Measurements from ENCODE around the gene PTPRM.

Gene PTPRM

GRCh38 chr18:8241731-8242130 is 674.6 kb downstream of the PTPRM start:
- H3K4me3 ChIP-seq (ENCODE audit: low read length in 2 of 2), result no peak overlapping the region
- no peaks in the 10 kb centered on the region for H3K36me3 ChIP-seq (ENCODE audit: control insufficient read depth in 2 of 2, insufficient read depth in 2 of 2, low read length in 2 of 2)
- no peaks in the 10 kb centered on the region for H3K4me1 ChIP-seq (ENCODE audit: control insufficient read depth in 2 of 2, insufficient read depth in 2 of 2, low read length in 2 of 2)
- no peaks in the 10 kb centered on the region for H3K9me3 ChIP-seq (ENCODE audit: control insufficient read depth in 2 of 2, low read length in 2 of 2)
- no peaks in the 10 kb centered on the region for H3K27me3 ChIP-seq (ENCODE audit: control insufficient read depth in 2 of 2, insufficient read depth in 2 of 2, low read length in 2 of 2)
- H3K27ac ChIP-seq (ENCODE audit: low read depth in 2 of 2, low read length in 2 of 2), result no peak overlapping the region
- no peak overlapping the region for H3K9ac ChIP-seq (ENCODE audit: low read depth in 1 of 2, low read length in 2 of 2)

GRCh38 chr18:8242151-8242696 is 675.1 kb downstream of the PTPRM start:
- H3K4me1 ChIP-seq (ENCODE audit: control insufficient read depth in 2 of 2, insufficient read depth in 2 of 2, low read length in 2 of 2), result no peaks in the 10 kb centered on the region
- H3K4me3 ChIP-seq (ENCODE audit: low read length in 2 of 2), result no peak overlapping the region
- H3K27ac ChIP-seq (ENCODE audit: low read depth in 2 of 2, low read length in 2 of 2), result no peak overlapping the region
- H3K27me3 ChIP-seq (ENCODE audit: control insufficient read depth in 2 of 2, insufficient read depth in 2 of 2, low read length in 2 of 2), result no peaks in the 10 kb centered on the region
- H3K9ac ChIP-seq (ENCODE audit: low read depth in 1 of 2, low read length in 2 of 2), result no peak overlapping the region
- H3K9me3 ChIP-seq (ENCODE audit: control insufficient read depth in 2 of 2, low read length in 2 of 2), result no peaks in the 10 kb centered on the region
- H3K36me3 ChIP-seq (ENCODE audit: control insufficient read depth in 2 of 2, insufficient read depth in 2 of 2, low read length in 2 of 2), result no peaks in the 10 kb centered on the region

- H3K4me1 ChIP-seq (ENCODE audit: control insufficient read depth in 2 of 2, insufficient read depth in 2 of 2, low read length in 2 of 2), result no peaks in the 10 kb centered on the region
- H3K27me3 ChIP-seq (ENCODE audit: control insufficient read depth in 2 of 2, insufficient read depth in 2 of 2, low read length in 2 of 2), result no peaks in the 10 kb centered on the region
- no peak overlapping the region for H3K4me3 ChIP-seq (ENCODE audit: low read length in 2 of 2)
- no peak overlapping the region for H3K27ac ChIP-seq (ENCODE audit: low read depth in 2 of 2, low read length in 2 of 2)
- H3K36me3 ChIP-seq (ENCODE audit: control insufficient read depth in 2 of 2, insufficient read depth in 2 of 2, low read length in 2 of 2), result no peaks in the 10 kb centered on the region
- H3K9ac ChIP-seq (ENCODE audit: low read depth in 1 of 2, low read length in 2 of 2), result no peak overlapping the region
- no peaks in the 10 kb centered on the region for H3K9me3 ChIP-seq (ENCODE audit: control insufficient read depth in 2 of 2, low read length in 2 of 2)
Observed at GRCh38 chr18:8247700-8248099, 680.6 kb downstream of the PTPRM start.

- H3K4me1 ChIP-seq (ENCODE audit: control insufficient read depth in 2 of 2, insufficient read depth in 2 of 2, low read length in 2 of 2), result no peaks in the 10 kb centered on the region
- no peaks in the 10 kb centered on the region for H3K36me3 ChIP-seq (ENCODE audit: control insufficient read depth in 2 of 2, insufficient read depth in 2 of 2, low read length in 2 of 2)
- no peak overlapping the region for H3K27ac ChIP-seq (ENCODE audit: low read depth in 2 of 2, low read length in 2 of 2)
- no peaks in the 10 kb centered on the region for H3K9me3 ChIP-seq (ENCODE audit: control insufficient read depth in 2 of 2, low read length in 2 of 2)
- no peak overlapping the region for H3K9ac ChIP-seq (ENCODE audit: low read depth in 1 of 2, low read length in 2 of 2)
- no peaks in the 10 kb centered on the region for H3K27me3 ChIP-seq (ENCODE audit: control insufficient read depth in 2 of 2, insufficient read depth in 2 of 2, low read length in 2 of 2)
- no peak overlapping the region for H3K4me3 ChIP-seq (ENCODE audit: low read length in 2 of 2)
Observed at GRCh38 chr18:8248576-8248975, 681.5 kb downstream of the PTPRM start.

GRCh38 chr18:8249811-8250210 is 682.7 kb downstream of the PTPRM start:
- no peak overlapping the region for H3K4me3 ChIP-seq (ENCODE audit: low read length in 2 of 2)
- H3K27me3 ChIP-seq (ENCODE audit: control insufficient read depth in 2 of 2, insufficient read depth in 2 of 2, low read length in 2 of 2), result no peaks in the 10 kb centered on the region
- H3K4me1 ChIP-seq (ENCODE audit: control insufficient read depth in 2 of 2, insufficient read depth in 2 of 2, low read length in 2 of 2), result no peaks in the 10 kb centered on the region
- H3K9me3 ChIP-seq (ENCODE audit: control insufficient read depth in 2 of 2, low read length in 2 of 2), result no peaks in the 10 kb centered on the region
- H3K27ac ChIP-seq (ENCODE audit: low read depth in 2 of 2, low read length in 2 of 2), result no peak overlapping the region
- H3K36me3 ChIP-seq (ENCODE audit: control insufficient read depth in 2 of 2, insufficient read depth in 2 of 2, low read length in 2 of 2), result no peaks in the 10 kb centered on the region
- H3K9ac ChIP-seq (ENCODE audit: low read depth in 1 of 2, low read length in 2 of 2), result no peak overlapping the region

- no peak overlapping the region for H3K4me3 ChIP-seq (ENCODE audit: low read length in 2 of 2)
- no peaks in the 10 kb centered on the region for H3K36me3 ChIP-seq (ENCODE audit: control insufficient read depth in 2 of 2, insufficient read depth in 2 of 2, low read length in 2 of 2)
- H3K4me1 ChIP-seq (ENCODE audit: control insufficient read depth in 2 of 2, insufficient read depth in 2 of 2, low read length in 2 of 2), result no peaks in the 10 kb centered on the region
- no peaks in the 10 kb centered on the region for H3K9me3 ChIP-seq (ENCODE audit: control insufficient read depth in 2 of 2, low read length in 2 of 2)
- H3K27ac ChIP-seq (ENCODE audit: low read depth in 2 of 2, low read length in 2 of 2), result no peak overlapping the region
- H3K27me3 ChIP-seq (ENCODE audit: control insufficient read depth in 2 of 2, insufficient read depth in 2 of 2, low read length in 2 of 2), result no peaks in the 10 kb centered on the region
- H3K9ac ChIP-seq (ENCODE audit: low read depth in 1 of 2, low read length in 2 of 2), result no peak overlapping the region
Observed at GRCh38 chr18:8252371-8252770, 685.3 kb downstream of the PTPRM start.

GRCh38 chr18:8253944-8254343 is 686.8 kb downstream of the PTPRM start:
- Histone ChIP-seq H3K27me3 (ENCODE audit: control insufficient read depth in 2 of 2, insufficient read depth in 2 of 2, low read length in 2 of 2) (no peaks in the 10 kb centered on the region), H3K9ac (ENCODE audit: low read depth in 1 of 2, low read length in 2 of 2) (no peak overlapping the region), H3K9me3 (ENCODE audit: control insufficient read depth in 2 of 2, low read length in 2 of 2) (no peaks in the 10 kb centered on the region), H3K4me1 (ENCODE audit: control insufficient read depth in 2 of 2, insufficient read depth in 2 of 2, low read length in 2 of 2) (no peaks in the 10 kb centered on the region), H3K4me3 (ENCODE audit: low read length in 2 of 2) (no peak overlapping the region), H3K27ac (ENCODE audit: low read depth in 2 of 2, low read length in 2 of 2) (no peak overlapping the region), H3K36me3 (ENCODE audit: control insufficient read depth in 2 of 2, insufficient read depth in 2 of 2, low read length in 2 of 2) (no peaks in the 10 kb centered on the region)

- no peak overlapping the region for H3K9ac ChIP-seq (ENCODE audit: low read depth in 1 of 2, low read length in 2 of 2)
Observed at GRCh38 chr18:8254654-8255053, 687.5 kb downstream of the PTPRM start.

GRCh38 chr18:8257851-8258434 is 690.8 kb downstream of the PTPRM start:
- no peak overlapping the region for H3K9ac ChIP-seq (ENCODE audit: low read depth in 1 of 2, low read length in 2 of 2)
- no peak overlapping the region for H3K4me3 ChIP-seq (ENCODE audit: low read length in 2 of 2)
- no peaks in the 10 kb centered on the region for H3K27me3 ChIP-seq (ENCODE audit: control insufficient read depth in 2 of 2, insufficient read depth in 2 of 2, low read length in 2 of 2)
- H3K36me3 ChIP-seq (ENCODE audit: control insufficient read depth in 2 of 2, insufficient read depth in 2 of 2, low read length in 2 of 2), result no peaks in the 10 kb centered on the region
- H3K4me1 ChIP-seq (ENCODE audit: control insufficient read depth in 2 of 2, insufficient read depth in 2 of 2, low read length in 2 of 2), result no peaks in the 10 kb centered on the region
- no peak overlapping the region for H3K27ac ChIP-seq (ENCODE audit: low read depth in 2 of 2, low read length in 2 of 2)
- no peaks in the 10 kb centered on the region for H3K9me3 ChIP-seq (ENCODE audit: control insufficient read depth in 2 of 2, low read length in 2 of 2)

More at GRCh38 chr18:8254654-8255053, 687.5 kb downstream of the PTPRM start:
- no peaks in the 10 kb centered on the region for H3K27me3 ChIP-seq (ENCODE audit: control insufficient read depth in 2 of 2, insufficient read depth in 2 of 2, low read length in 2 of 2)
- no peak overlapping the region for H3K27ac ChIP-seq (ENCODE audit: low read depth in 2 of 2, low read length in 2 of 2)
- H3K4me3 ChIP-seq (ENCODE audit: low read length in 2 of 2), result no peak overlapping the region
- H3K9me3 ChIP-seq (ENCODE audit: control insufficient read depth in 2 of 2, low read length in 2 of 2), result no peaks in the 10 kb centered on the region
- no peaks in the 10 kb centered on the region for H3K4me1 ChIP-seq (ENCODE audit: control insufficient read depth in 2 of 2, insufficient read depth in 2 of 2, low read length in 2 of 2)
- no peaks in the 10 kb centered on the region for H3K36me3 ChIP-seq (ENCODE audit: control insufficient read depth in 2 of 2, insufficient read depth in 2 of 2, low read length in 2 of 2)

GRCh38 chr18:8260319-8260718 is 693.2 kb downstream of the PTPRM start:
- H3K4me1 ChIP-seq (ENCODE audit: control insufficient read depth in 2 of 2, insufficient read depth in 2 of 2, low read length in 2 of 2), result no peaks in the 10 kb centered on the region
- no peaks in the 10 kb centered on the region for H3K36me3 ChIP-seq (ENCODE audit: control insufficient read depth in 2 of 2, insufficient read depth in 2 of 2, low read length in 2 of 2)
- no peak overlapping the region for H3K4me3 ChIP-seq (ENCODE audit: low read length in 2 of 2)
- H3K27me3 ChIP-seq (ENCODE audit: control insufficient read depth in 2 of 2, insufficient read depth in 2 of 2, low read length in 2 of 2), result no peaks in the 10 kb centered on the region
- no peaks in the 10 kb centered on the region for H3K9me3 ChIP-seq (ENCODE audit: control insufficient read depth in 2 of 2, low read length in 2 of 2)
- no peak overlapping the region for H3K27ac ChIP-seq (ENCODE audit: low read depth in 2 of 2, low read length in 2 of 2)
- no peak overlapping the region for H3K9ac ChIP-seq (ENCODE audit: low read depth in 1 of 2, low read length in 2 of 2)
